Fibroblast of mammary gland (primary cell): ENCODE measurements around the gene HEPN1.

Source experiments
- DNase-seq: peaks from one replicate; pipeline ENCODE4 v3.0.0-alpha.2; 2010; ENCODE audit warnings: low read depth
- H3K4me3 ChIP-seq: 2 replicates; pipeline ENCODE4 v1.5.1; 2011; ENCODE audit warnings: low read depth, mild to moderate bottlenecking, low read length, moderate library complexity; ENCODE audit not compliant: control insufficient read depth
- TF ChIP-seq, protein P1 (sequence below): conservative IDR thresholded peaks from 2 replicates; pipeline ENCODE4 v1.5.1; 2011; ENCODE audit warnings: low read depth, low read length, inconsistent platforms; ENCODE audit not compliant: control insufficient read depth, insufficient read depth

The HEPN1 gene

DNA sequence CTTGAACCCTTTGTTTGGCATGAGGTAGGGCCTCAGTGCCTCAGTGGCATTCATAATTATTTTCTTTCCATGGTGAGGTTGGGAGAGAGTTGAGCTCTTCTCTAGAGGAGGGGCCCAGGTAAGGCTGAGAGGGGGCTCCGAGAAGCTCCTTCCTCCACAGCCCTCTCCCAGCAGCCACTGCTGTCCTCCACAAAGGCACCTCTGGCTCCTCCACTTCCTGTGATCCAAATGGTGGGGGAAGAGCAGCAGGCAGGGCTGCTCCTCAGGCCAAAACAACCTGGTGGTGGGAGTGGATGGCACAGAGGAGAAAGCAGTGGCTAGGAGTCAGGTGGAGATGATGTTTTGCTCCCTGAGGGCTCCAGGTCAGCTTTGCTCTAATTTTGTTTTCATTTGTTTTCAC lies 34.7 kb upstream of the HEPN1 start:
- no peak for DNase-seq
- TF ChIP-seq, protein P1, sequence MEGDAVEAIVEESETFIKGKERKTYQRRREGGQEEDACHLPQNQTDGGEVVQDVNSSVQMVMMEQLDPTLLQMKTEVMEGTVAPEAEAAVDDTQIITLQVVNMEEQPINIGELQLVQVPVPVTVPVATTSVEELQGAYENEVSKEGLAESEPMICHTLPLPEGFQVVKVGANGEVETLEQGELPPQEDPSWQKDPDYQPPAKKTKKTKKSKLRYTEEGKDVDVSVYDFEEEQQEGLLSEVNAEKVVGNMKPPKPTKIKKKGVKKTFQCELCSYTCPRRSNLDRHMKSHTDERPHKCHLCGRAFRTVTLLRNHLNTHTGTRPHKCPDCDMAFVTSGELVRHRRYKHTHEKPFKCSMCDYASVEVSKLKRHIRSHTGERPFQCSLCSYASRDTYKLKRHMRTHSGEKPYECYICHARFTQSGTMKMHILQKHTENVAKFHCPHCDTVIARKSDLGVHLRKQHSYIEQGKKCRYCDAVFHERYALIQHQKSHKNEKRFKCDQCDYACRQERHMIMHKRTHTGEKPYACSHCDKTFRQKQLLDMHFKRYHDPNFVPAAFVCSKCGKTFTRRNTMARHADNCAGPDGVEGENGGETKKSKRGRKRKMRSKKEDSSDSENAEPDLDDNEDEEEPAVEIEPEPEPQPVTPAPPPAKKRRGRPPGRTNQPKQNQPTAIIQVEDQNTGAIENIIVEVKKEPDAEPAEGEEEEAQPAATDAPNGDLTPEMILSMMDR = no peak

DNA sequence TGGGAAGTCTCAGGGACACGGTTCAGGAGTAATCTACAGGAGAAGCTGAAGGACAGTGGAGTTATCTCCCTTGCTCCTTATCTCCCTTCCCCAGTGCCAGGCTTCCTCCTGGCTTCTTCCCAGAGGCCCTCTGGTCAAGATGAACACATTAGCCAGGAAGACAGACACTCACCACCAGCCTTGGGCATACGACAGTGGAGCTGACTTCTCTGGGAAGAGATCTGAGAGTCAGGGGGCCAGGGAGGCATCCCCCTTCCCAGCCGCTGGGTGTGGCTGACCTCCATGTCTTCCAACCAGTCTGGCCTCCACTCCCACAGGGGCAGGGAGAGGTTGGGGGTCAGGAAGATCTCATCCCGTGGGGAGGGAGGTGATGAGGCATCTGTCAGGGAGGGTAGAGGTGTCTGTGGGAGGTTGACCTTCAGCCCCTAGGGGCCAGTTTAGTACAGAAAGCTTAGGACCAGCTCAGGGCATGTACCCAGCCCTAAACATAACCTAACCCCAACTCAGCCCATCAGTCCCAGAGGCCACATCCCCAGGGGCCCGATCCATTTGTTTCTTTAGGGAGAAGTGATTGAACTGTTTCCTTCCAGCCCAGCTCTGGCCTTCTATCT lies 34.1 kb upstream of the HEPN1 start:
- TF ChIP-seq, protein P1 = no peak
- H3K4me3 ChIP-seq = no peak overlapping the region
- DNase-seq = no peak

More for the DNA sequence above, 34.7 kb upstream of the HEPN1 start:
- no peak overlapping the region for H3K4me3 ChIP-seq

DNA sequence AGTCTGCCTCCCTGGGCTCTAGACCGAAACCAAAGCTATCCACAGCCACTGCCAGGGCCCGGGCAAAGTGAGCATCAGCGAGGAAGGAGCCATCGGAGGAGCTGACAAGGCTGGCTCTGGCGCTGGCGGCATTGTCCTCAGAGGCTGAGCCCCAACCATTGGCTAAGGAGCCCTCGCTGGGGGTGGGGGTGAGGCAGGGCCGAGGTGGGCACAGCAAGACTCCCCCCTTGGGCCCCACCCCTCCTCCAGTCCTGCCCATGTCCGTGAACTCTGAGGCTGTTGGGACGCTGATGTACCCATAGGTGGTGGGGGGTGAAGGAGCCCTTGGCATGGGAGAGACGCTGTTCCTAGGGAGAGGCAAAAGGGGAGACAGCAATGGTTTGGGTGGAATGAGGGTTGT lies 32.6 kb upstream of the HEPN1 start:
- no peak overlapping the region for H3K4me3 ChIP-seq
- no peak for DNase-seq
- TF ChIP-seq, protein P1 = no peak

DNA sequence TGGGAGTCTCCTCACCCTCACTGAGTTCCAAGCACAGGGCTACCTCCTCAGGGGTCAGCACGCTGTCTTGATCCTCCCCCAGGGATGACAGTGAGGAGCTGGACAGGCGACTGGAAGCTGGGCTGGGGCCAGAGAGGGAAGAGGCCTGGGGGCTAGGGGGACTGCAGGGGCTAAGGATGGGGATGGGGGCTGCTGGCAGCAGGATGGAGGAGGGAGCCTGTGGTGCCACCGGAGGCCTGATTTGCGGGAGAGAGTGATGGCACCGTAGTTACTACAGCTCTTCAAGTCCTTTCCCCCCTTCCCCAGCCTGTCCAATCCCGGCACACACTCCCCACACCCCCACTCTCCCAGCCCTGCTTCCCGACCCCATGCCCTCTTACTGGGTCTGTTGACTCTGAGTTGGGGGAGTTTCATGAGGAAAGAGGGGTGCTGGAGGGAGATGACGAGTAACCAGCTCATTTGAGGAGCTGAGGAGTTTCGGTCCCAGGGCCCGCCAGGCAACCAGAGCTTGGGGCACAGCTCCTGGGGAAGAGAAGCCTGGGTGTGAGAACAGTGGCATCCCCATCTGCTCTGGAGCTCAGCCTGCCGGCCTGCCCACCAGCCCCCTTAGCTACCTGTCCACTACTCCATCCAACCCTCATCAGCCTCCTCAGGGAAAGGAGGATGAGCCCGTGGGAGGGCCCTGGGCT lies 31.9 kb upstream of the HEPN1 start:
- DNase-seq = no peak
- TF ChIP-seq, protein P1 = no peak
- no peak overlapping the region for H3K4me3 ChIP-seq

DNA sequence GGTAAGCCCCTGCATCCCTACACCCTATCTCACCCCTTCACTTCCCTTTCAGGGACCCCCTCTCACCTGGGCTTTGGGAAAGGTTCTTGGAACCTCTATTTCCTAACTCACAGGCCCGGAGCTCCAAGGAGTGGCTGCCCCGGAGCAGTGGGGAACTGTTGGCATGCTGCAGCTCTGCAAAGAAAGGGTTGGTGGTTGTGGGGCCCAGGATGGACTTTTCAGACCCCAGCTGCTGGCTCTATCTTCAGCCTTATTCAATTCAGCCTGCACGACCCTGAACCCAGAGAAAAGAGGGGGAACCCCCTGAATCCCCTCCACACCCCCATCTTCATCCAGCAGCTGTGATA lies 31.4 kb upstream of the HEPN1 start:
- DNase-seq = no peak
- no peak overlapping the region for H3K4me3 ChIP-seq
- TF ChIP-seq, protein P1 = no peak

DNA sequence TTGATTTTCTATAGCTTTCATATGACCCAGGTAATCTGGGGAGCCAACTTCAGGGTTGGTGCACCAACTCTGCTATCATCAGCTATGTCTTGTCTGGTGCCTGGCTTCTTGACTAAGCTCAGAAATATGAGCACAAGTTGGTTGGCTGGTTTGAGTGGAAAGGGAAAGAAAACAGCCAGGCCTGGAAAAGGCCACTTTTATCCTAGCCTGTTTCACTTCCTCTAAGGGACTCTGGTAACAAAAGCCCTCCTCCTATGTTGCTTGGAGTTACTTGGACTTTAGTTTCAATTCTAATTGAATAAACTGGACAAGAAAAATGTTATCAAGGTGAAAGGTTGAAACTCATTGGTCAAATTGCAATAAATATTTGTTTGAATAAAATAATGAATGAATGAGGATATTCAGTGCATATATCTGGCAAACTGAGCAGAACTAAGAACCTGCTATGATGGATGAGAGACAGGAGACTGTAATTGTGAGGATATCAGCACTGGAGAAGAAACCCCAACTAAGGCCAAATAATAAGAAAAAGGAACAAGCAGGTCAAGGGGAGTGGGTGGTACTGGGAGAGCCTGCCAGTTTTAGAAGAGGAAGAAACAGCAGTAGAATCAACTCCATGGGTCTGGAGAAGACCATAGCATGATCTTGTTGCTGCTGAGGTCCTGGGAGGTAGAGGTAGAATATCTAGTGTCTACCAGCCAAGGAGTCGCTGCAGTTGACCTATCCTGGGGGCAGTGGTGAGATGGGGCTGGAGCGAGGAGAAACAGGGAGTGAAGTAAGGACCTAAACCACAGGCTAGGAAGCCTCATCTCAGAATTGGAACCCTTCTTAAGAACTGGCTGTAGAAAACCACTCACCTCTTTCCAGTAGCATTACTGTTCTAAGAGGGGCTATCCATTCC lies 29.6 kb upstream of the HEPN1 start:
- H3K4me3 ChIP-seq = no peak overlapping the region
- TF ChIP-seq, protein P1 = no peak
- DNase-seq = no peak
